K562 (cell line): ENCODE results near the gene GUCA1A. TPM values are rescaled to one million over a fixed set of nuclear protein-coding genes. Genes with fewer than 3 reads are reported as not detected.

Experiments used
- ATAC-seq: fragments of 200-7000 bp; cut with Tn5 transposase; 3 replicates; pipeline ENCODE4 v1.9.1; 2020; ENCODE audit warnings: moderate library complexity
- BruUV-seq: library from RNA; stranded (reverse); fragments of 400-500 nt; replicated peaks from 2 replicates; lab custom pipeline; 2021; lab: Mats Ljungman, UMichigan
- CTCF ChIA-PET: fragments of 300-600 bp; formaldehyde crosslinking; extraction: SDS; loops from one replicate; lab custom pipeline; 2021; ENCODE audit warnings: low intra/inter-chr PET ratio; lab: Yijun Ruan, JAX
- POLR2A ChIA-PET: fragments of 300-600, 350-650 bp; sonication (Branson Sonifier 250); formaldehyde crosslinking; extraction: SDS; loops from one replicate; lab custom pipeline; 2021; ENCODE audit warnings: antibody characterized with exemption, inconsistent platforms; lab: Yijun Ruan, JAX
- DNase-seq, 4 experiments: peaks; one replicate each; pipeline versions ENCODE4 v3.0.0 to v3.0.0-alpha.2; 2011 to 2018; ENCODE audit warnings: low spot score in 3 of 4, mixed read lengths in 3 of 4; ENCODE audit errors: extremely low read depth in 1 of 4
- FAIRE-seq: peaks from 2 replicates; lab custom pipeline; 2011; peaks lifted over from hg19 to GRCh38; lab: Jason Lieb, UNC
- H2AFZ ChIP-seq: 2 replicates; pipeline ENCODE4 v1.6.0; 2011; ENCODE audit warnings: low read depth, low read length, control low read depth, inconsistent platforms
- H3K27ac ChIP-seq: fragments of 200-600 bp; 3 replicates; pipeline ENCODE4 v1.8.0; 2011; ENCODE audit warnings: low read depth, mild to moderate bottlenecking, control low read depth, inconsistent platforms, low read length, moderate library complexity, mixed read lengths; ENCODE audit errors: extremely low read depth
- H3K27me3 ChIP-seq, 2 experiments: fragments of 300-600 bp in 1 of 2; 2 replicates in 1 of 2; 3 replicates in 1 of 2; pipeline versions ENCODE4 v1.6.0 to v1.8.0; 2011; ENCODE audit warnings: inconsistent platforms in 2 of 2, low read length in 2 of 2, mild to moderate bottlenecking in 1 of 2, mixed read lengths in 1 of 2, moderate library complexity in 1 of 2; ENCODE audit not compliant: control insufficient read depth in 2 of 2, insufficient read depth in 2 of 2
- H3K36me3 ChIP-seq: fragments of 300-600 bp; 3 replicates; pipeline ENCODE4 v1.8.0; 2011; ENCODE audit warnings: mild to moderate bottlenecking, low read length, inconsistent platforms; ENCODE audit not compliant: control insufficient read depth, insufficient read depth
- H3K4me1 ChIP-seq, 2 experiments: fragments of 200-600 bp in 1 of 2; replicated peaks in 1 of 2; 2 replicates in 1 of 2; 3 replicates in 1 of 2; pipeline versions ENCODE4 v1.5.1 to v1.8.0; 2011; ENCODE audit warnings: inconsistent platforms in 2 of 2, low read length in 2 of 2, mild to moderate bottlenecking in 1 of 2, mixed read lengths in 1 of 2, moderate library complexity in 1 of 2; ENCODE audit not compliant: control insufficient read depth in 2 of 2, insufficient read depth in 2 of 2
- H3K4me2 ChIP-seq: 2 replicates; pipeline ENCODE4 v1.6.1; 2011; ENCODE audit warnings: low read length, control low read depth, inconsistent platforms, mixed read lengths; ENCODE audit not compliant: insufficient read depth
- H3K4me3 ChIP-seq: fragments of 200-600 bp; sonication (generic), shearing (Covaris generic); 2 replicates; pipeline ENCODE4 v1.5.1; 2016; ENCODE audit warnings: control low read depth, inconsistent platforms
- H3K79me2 ChIP-seq: fragments of 200-600 bp; 3 replicates; pipeline ENCODE4 v1.8.0; 2011; ENCODE audit warnings: low read length, inconsistent platforms; ENCODE audit not compliant: control insufficient read depth, insufficient read depth
- H3K9ac ChIP-seq, 2 experiments: 2 replicates each; pipeline versions ENCODE4 v1.6.0 to v1.6.1; 2011; ENCODE audit warnings: low read depth in 2 of 2, low read length in 2 of 2, control low read depth in 1 of 2, inconsistent platforms in 1 of 2, mild to moderate bottlenecking in 1 of 2, mixed read lengths in 1 of 2; ENCODE audit not compliant: insufficient read depth in 1 of 2
- H3K9me1 ChIP-seq: one replicate; pipeline ENCODE4 v1.6.0; 2011; ENCODE audit warnings: inconsistent platforms, mild to moderate bottlenecking, low read length, moderate library complexity; ENCODE audit not compliant: control insufficient read depth, insufficient read depth
- H3K9me3 ChIP-seq: replicated peaks from 2 replicates; pipeline ENCODE4 v1.5.1; 2011; ENCODE audit warnings: low read depth, low read length, inconsistent platforms; ENCODE audit not compliant: control insufficient read depth, insufficient read depth
- H4K20me1 ChIP-seq: replicated peaks from 2 replicates; pipeline ENCODE4 v1.6.1; 2011; ENCODE audit warnings: low read length, inconsistent platforms, mixed read lengths; ENCODE audit not compliant: control insufficient read depth, insufficient read depth
- ASH1L ChIP-seq: fragments of 450-650 bp; IDR thresholded peaks from 2 replicates; pipeline ENCODE4 v1.6.1; 2018; ENCODE audit warnings: borderline replicate concordance, mild to moderate bottlenecking, low read depth; ENCODE audit not compliant: partially characterized antibody
- CREM ChIP-seq: IDR thresholded peaks from 2 replicates; pipeline ENCODE4 v1.6.1; 2014; ENCODE audit warnings: antibody characterized with exemption, low read depth
- KLF6 ChIP-seq: fragments of 250-450 bp; sonication (Bioruptor Pico); IDR thresholded peaks from 2 replicates; pipeline ENCODE4 v1.4.0; 2020; ENCODE audit warnings: mild to moderate bottlenecking, moderate library complexity, borderline replicate concordance
- MGA ChIP-seq: fragments of 450-650 bp; IDR thresholded peaks from 2 replicates; pipeline ENCODE4 v1.6.1; 2016; ENCODE audit warnings: mild to moderate bottlenecking, moderate library complexity
- PTBP1 ChIP-seq: fragments of 200-400 bp; formaldehyde crosslinking; IDR thresholded peaks from 2 replicates; pipeline ENCODE4 v1.6.1; 2017; ENCODE audit warnings: low read depth, low read length
- U2AF1 ChIP-seq: fragments of 200-400 bp; formaldehyde crosslinking; optimal IDR thresholded peaks from 2 replicates; pipeline ENCODE3; 2017; ENCODE audit warnings: mild to moderate bottlenecking, low read depth, low read length, moderate library complexity
- YBX1 ChIP-seq: fragments of 450-650 bp; IDR thresholded peaks from 2 replicates; pipeline ENCODE4 v1.7.1; 2016; ENCODE audit warnings: mild to moderate bottlenecking
- ZNF436 ChIP-seq: fragments of 250-450, 450-650 bp; sonication (Bioruptor Pico); formaldehyde crosslinking; IDR thresholded peaks from 2 replicates; pipeline ENCODE4 v1.7.0; 2020; ENCODE audit warnings: mild to moderate bottlenecking
- ZNF830 ChIP-seq: fragments of 250-450 bp; sonication (Bioruptor Pico); IDR thresholded peaks from 2 replicates; pipeline ENCODE4 v1.5.0; 2021; ENCODE audit warnings: mild to moderate bottlenecking
- ZZZ3 ChIP-seq: fragments of 450-650 bp; IDR thresholded peaks from 2 replicates; pipeline ENCODE4 v1.6.1; 2016; ENCODE audit warnings: antibody characterized with exemption, mild to moderate bottlenecking, moderate library complexity
- WGBS: fragments of 100-300 bp; shearing (Covaris generic); methylation state at CpG from one replicate; pipeline ENCODE4 v1.1.6; 2016; ENCODE audit warnings: low coverage, mixed read lengths; ENCODE audit not compliant: insufficient coverage; ENCODE audit errors: missing lambda C conversion rate; 5-methylcytosine and 5-hydroxymethylcytosine counted together
- in situ Hi-C: fragments of 300-500 bp; cut with MboI; formaldehyde crosslinking; loops from 4 replicates; pipeline ENCODE4 v1.15.0; 2018; ENCODE audit warnings: inconsistent platforms, mixed read lengths
- intact Hi-C: fragments of 100-400 bp; cut with micrococcal nuclease; formaldehyde crosslinking; loops from 2 replicates; pipeline ENCODE4 v1.14.2; 2022
- polyA plus RNA-seq, 8 experiments: library from polyadenylated mRNA; depleted of rRNA in 4 of 8; stranded (reverse) in 5 of 8; unstranded in 3 of 8; fragments of >200 nt; fragmentation: Nextera tagmentation in 2 of 8; fragmentation: Illumina TruSeq in 1 of 8; extraction: Ambion mirVana in 2 of 8; extraction: Trizol in 1 of 8; gene quantifications; 2 replicates each; pipeline versions ENCODE4 v1.2.1 to v1.2.3, GENCODE V29; 2011 to 2014; ENCODE audit warnings: inconsistent platforms in 1 of 8, missing spikeins in 1 of 8
- total RNA-seq, 7 experiments: library from RNA; depleted of rRNA in 6 of 7; stranded (reverse); fragments of >200 nt in 6 of 7; fragmentation: Illumina TruSeq in 2 of 7; extraction: Trizol in 2 of 7; gene quantifications; 2 replicates each; pipeline versions ENCODE4 v1.2.1 to v1.2.3, GENCODE V29; 2011 to 2021; ENCODE audit warnings: low replicate concordance in 1 of 7

GUCA1A gene
- total and polyA plus RNA-seq, 9 of the 15 experiments (the other 6 are each of a cell fraction or from before 2014, with no cell fraction given): not detected

GRCh38 chr6:42148058-42148457 lies 25.1 kb upstream of the GUCA1A start:
- POLR2A ChIA-PET: interaction anchor here (1.2 to 2.0 kb wide), 6 partner anchors 8 to 44 kb away, joined by 3 to 8 read pairs (median 5); no protein-coding TSS in a partner anchor
- TF ChIP-seq PTBP1 (no peak), YBX1 (no peak), ZNF830 (CRISPR knock-in tag) (no peak), KLF6 (CRISPR knock-in tag) (no peak), ZZZ3 (no peak), ASH1L (no peak), U2AF1 (no peak), MGA (no peak), ZNF436 (CRISPR knock-in tag) (no peak), CREM (no peak)

More at GRCh38 chr6:42148058-42148457, 25.1 kb upstream of the GUCA1A start:
- Histone ChIP-seq H4K20me1 (no peaks in the 10 kb centered on the region), H3K27ac (no peak overlapping the region), H2AFZ (peak overlapping the region; percentile 22; the same call in 1 of the 2 replicates), H3K79me2 (no peaks in the 10 kb centered on the region), H3K4me3 (no peak overlapping the region), H3K9me3 (no peaks in the 10 kb centered on the region), H3K9ac (0 out of 4 replicates have a peak overlapping the region, but pooled peaks of 1 of the 2 experiments have one; percentile 72), H3K4me2 (no peak overlapping the region), H3K9me1 (no peaks in the 10 kb centered on the region), H3K4me1 (peaks cover 4 to 18% of the 10 kb centered on the region in 2 experiments; a peak in 3 of 5 replicates), H3K36me3 (no peaks in the 10 kb centered on the region), H3K27me3 (peaks cover 9 to 27% of the 10 kb centered on the region in 2 experiments; a peak in 4 of 5 replicates)
- peak; percentile 75 for FAIRE-seq
- in situ Hi-C loops: no loop called here
- peak; percentile 81 for ATAC-seq
- 13% methylated on average over 3 of the region's 3 CpGs for WGBS
- intact Hi-C loops: no loop called here
- CTCF ChIA-PET: no interaction called here
- DNase-seq: peak in 2 of 4 experiments; percentile 56 to 57
- BruUV-seq: no TSS peak
